H9 (cell line): ENCODE measurements around the gene DSCAM. TPM values are rescaled to one million over a fixed set of nuclear protein-coding genes. Genes with fewer than 3 reads are reported as not detected.

ENCODE experiments used
- DNase-seq: peaks from one replicate; pipeline ENCODE4 v3.0.0-alpha.2; 2017
- H2AFZ ChIP-seq: one replicate; pipeline ENCODE4 v1.6.1; 2013; ENCODE audit warnings: mild to moderate bottlenecking, low read length, control low read depth, moderate library complexity
- H2AK5ac ChIP-seq: 2 replicates; pipeline ENCODE4 v1.6.1; 2013; ENCODE audit warnings: low read length, control low read depth, mixed read lengths; ENCODE audit not compliant: insufficient read length
- H2BK120ac ChIP-seq: one replicate; pipeline ENCODE4 v1.6.1; 2013; ENCODE audit warnings: low read depth, mild to moderate bottlenecking, low read length, control low read depth, inconsistent platforms; ENCODE audit not compliant: poor library complexity, severe bottlenecking
- H2BK12ac ChIP-seq: 2 replicates; pipeline ENCODE4 v1.6.1; 2013; ENCODE audit warnings: low read length, control low read depth, mixed read lengths, low read depth; ENCODE audit not compliant: insufficient read length
- H2BK15ac ChIP-seq: 2 replicates; pipeline ENCODE4 v1.6.1; 2013; ENCODE audit warnings: low read depth, low read length, control low read depth
- H2BK20ac ChIP-seq: one replicate; pipeline ENCODE4 v1.6.1; 2013; ENCODE audit warnings: low read depth, mild to moderate bottlenecking, low read length, control low read depth, inconsistent platforms; ENCODE audit not compliant: poor library complexity, severe bottlenecking
- H2BK5ac ChIP-seq: 2 replicates; pipeline ENCODE4 v1.6.1; 2013; ENCODE audit warnings: low read length, control low read depth, mixed read lengths; ENCODE audit not compliant: insufficient read length
- H3K14ac ChIP-seq: 2 replicates; pipeline ENCODE4 v1.6.1; 2013; ENCODE audit warnings: low read length, control low read depth; ENCODE audit not compliant: insufficient read depth
- H3K18ac ChIP-seq: 2 replicates; pipeline ENCODE4 v1.6.1; 2013; ENCODE audit warnings: low read depth, mild to moderate bottlenecking, mixed read lengths, low read length, control low read depth; ENCODE audit not compliant: insufficient read length
- H3K23ac ChIP-seq: 2 replicates; pipeline ENCODE4 v1.6.1; 2013; ENCODE audit warnings: low read length, control low read depth, mixed read lengths, low read depth; ENCODE audit not compliant: insufficient read length
- H3K23me2 ChIP-seq: 2 replicates; pipeline ENCODE4 v1.6.1; 2013; ENCODE audit warnings: low read depth, mild to moderate bottlenecking, mixed read lengths, low read length, control low read depth; ENCODE audit not compliant: insufficient read length, poor library complexity, severe bottlenecking
- H3K27ac ChIP-seq: 2 replicates; pipeline ENCODE4 v1.5.1; 2013; ENCODE audit warnings: low read length, control low read depth, mixed read lengths, low read depth; ENCODE audit not compliant: insufficient read length
- H3K27me3 ChIP-seq: 2 replicates; pipeline ENCODE4 v1.6.1; 2013; ENCODE audit warnings: low read length, control low read depth, inconsistent platforms; ENCODE audit not compliant: insufficient read depth
- H3K4ac ChIP-seq: 2 replicates; pipeline ENCODE4 v1.6.1; 2013; ENCODE audit warnings: low read depth, mild to moderate bottlenecking, control low read depth, inconsistent platforms, low read length, moderate library complexity
- H3K4me1 ChIP-seq: 2 replicates; pipeline ENCODE4 v1.6.1; 2013; ENCODE audit warnings: low read length, control low read depth, inconsistent platforms; ENCODE audit not compliant: insufficient read depth
- H3K4me2 ChIP-seq: 2 replicates; pipeline ENCODE4 v1.6.1; 2013; ENCODE audit warnings: low read length, control low read depth, mixed read lengths; ENCODE audit not compliant: insufficient read length, insufficient read depth
- H3K56ac ChIP-seq: 2 replicates; pipeline ENCODE4 v1.6.1; 2013; ENCODE audit warnings: low read depth, mild to moderate bottlenecking, mixed read lengths, low read length, control low read depth; ENCODE audit not compliant: insufficient read length
- H3K79me1 ChIP-seq: 2 replicates; pipeline ENCODE4 v1.6.1; 2013; ENCODE audit warnings: low read depth, mild to moderate bottlenecking, moderate library complexity, low read length, control low read depth, inconsistent platforms; ENCODE audit not compliant: insufficient read depth, poor library complexity, severe bottlenecking
- H3K79me2 ChIP-seq: 2 replicates; pipeline ENCODE4 v1.6.1; 2013; ENCODE audit warnings: low read length, control low read depth, inconsistent platforms; ENCODE audit not compliant: insufficient read depth
- H3K9ac ChIP-seq: 2 replicates; pipeline ENCODE4 v1.6.1; 2013; ENCODE audit warnings: low read length, control low read depth, mixed read lengths; ENCODE audit not compliant: insufficient read length; ENCODE audit errors: extremely low read depth
- H3K9me3 ChIP-seq: one replicate; pipeline ENCODE4 v1.6.1; 2013; ENCODE audit warnings: low read depth, low read length, inconsistent platforms; ENCODE audit not compliant: control insufficient read depth
- H3T11ph ChIP-seq: one replicate; pipeline ENCODE4 v1.6.1; 2013; ENCODE audit warnings: mild to moderate bottlenecking, low read length, control low read depth, inconsistent platforms
- H4K20me1 ChIP-seq: one replicate; pipeline ENCODE4 v1.6.1; 2013; ENCODE audit not compliant: control insufficient read depth, insufficient read length, insufficient read depth
- H4K5ac ChIP-seq: 2 replicates; pipeline ENCODE4 v1.6.1; 2013; ENCODE audit warnings: low read depth, mild to moderate bottlenecking, mixed read lengths, low read length, control low read depth; ENCODE audit not compliant: insufficient read length
- H4K8ac ChIP-seq: replicated peaks from 2 replicates; pipeline ENCODE4 v1.6.1; 2013; ENCODE audit warnings: low read length, control low read depth, mixed read lengths, low read depth; ENCODE audit not compliant: insufficient read length
- H4K91ac ChIP-seq: 2 replicates; pipeline ENCODE4 v1.6.1; 2013; ENCODE audit warnings: low read depth, mild to moderate bottlenecking, moderate library complexity, mixed read lengths, low read length, control low read depth; ENCODE audit not compliant: insufficient read length
- H3K27ac Mint-ChIP-seq, 3 experiments: 2 replicates in 2 of 3; 3 replicates in 1 of 3; pipeline ENCODE4 v1.8.0; 2020 to 2021; ENCODE audit warnings: mixed read lengths in 3 of 3, mild to moderate bottlenecking in 1 of 3, moderate library complexity in 1 of 3
- H3K27me3 Mint-ChIP-seq: 2 replicates; pipeline ENCODE4 v1.8.0; 2021; ENCODE audit warnings: low read depth, mild to moderate bottlenecking, moderate library complexity, mixed read lengths
- H3K36me3 Mint-ChIP-seq, 3 experiments: 2 replicates in 2 of 3; 3 replicates in 1 of 3; pipeline ENCODE4 v1.8.0; 2020 to 2021; ENCODE audit warnings: low read depth in 3 of 3, mixed read lengths in 3 of 3; ENCODE audit not compliant: insufficient read depth in 1 of 3
- H3K4me1 Mint-ChIP-seq, 2 experiments: 2 replicates each; pipeline ENCODE4 v1.8.0; 2020; ENCODE audit warnings: mixed read lengths in 2 of 2
- H3K4me3 Mint-ChIP-seq, 2 experiments: 2 replicates in 1 of 2; 3 replicates in 1 of 2; pipeline ENCODE4 v1.8.0; 2020 to 2021; ENCODE audit warnings: mild to moderate bottlenecking in 2 of 2, mixed read lengths in 2 of 2, moderate library complexity in 1 of 2
- H3K9me3 Mint-ChIP-seq, 2 experiments: 2 replicates in 1 of 2; 3 replicates in 1 of 2; pipeline ENCODE4 v1.8.0; 2020; ENCODE audit warnings: mild to moderate bottlenecking in 2 of 2, mixed read lengths in 2 of 2, moderate library complexity in 1 of 2
- CTCF ChIP-seq: fragments of 200-600 bp; sonication (generic); conservative IDR thresholded peaks from 3 replicates; pipeline ENCODE4 v1.8.0; 2021; ENCODE audit warnings: antibody characterized with exemption, mild to moderate bottlenecking
- WGBS: extraction: QIAGEN DNeasy Blood & Tissue Kit; methylation state at CpG from one replicate; pipeline ENCODE4 v1.1.7; 2013; ENCODE audit warnings: missing lambda C conversion rate, low lambda C conversion rate, mixed read lengths; ENCODE audit not compliant: insufficient read length; ENCODE audit errors: extremely low coverage; 5-methylcytosine and 5-hydroxymethylcytosine counted together
- total RNA-seq: library from RNA; stranded (reverse); gene quantifications from 2 replicates; pipeline ENCODE4 v1.2.1, GENCODE V29; 2021

Gene DSCAM
- total RNA-seq, 1 experiment from 2014 or later = 0.17 TPM

- Histone ChIP-seq H3K4ac (no peak overlapping the region), H2BK15ac (no peak overlapping the region), H4K91ac (no peak overlapping the region), H2BK5ac (no peak overlapping the region), H3K18ac (no peak overlapping the region), H2BK120ac (no peak overlapping the region), H2AFZ (no peak overlapping the region), H3K56ac (no peak overlapping the region), H3K23me2 (no peaks in the 10 kb centered on the region), H3K4me2 (no peak overlapping the region), H2BK20ac (no peak overlapping the region), H3K27me3 (no peaks in the 10 kb centered on the region), H3K79me2 (no peaks in the 10 kb centered on the region), H2BK12ac (no peak overlapping the region), H3K9ac (no peak overlapping the region), H4K8ac (no peak overlapping the region), H3K79me1 (no peaks in the 10 kb centered on the region), H4K20me1 (no peaks in the 10 kb centered on the region), H3K9me3 (no peaks in the 10 kb centered on the region), H2AK5ac (no peak overlapping the region), H3K4me1 (no peaks in the 10 kb centered on the region), H3K23ac (no peak overlapping the region), H3T11ph (no peak overlapping the region), H3K27ac (no peak overlapping the region), H4K5ac (no peak overlapping the region), H3K14ac (no peak overlapping the region)
- H3K9me3 Mint-ChIP-seq = no peaks in the 10 kb centered on the region
- peaks cover 5% of the 10 kb centered on the region; the same call in 1 of the 2 replicates for H3K27me3 Mint-ChIP-seq
- H3K4me3 Mint-ChIP-seq = no peak overlapping the region
- no peaks in the 10 kb centered on the region for H3K36me3 Mint-ChIP-seq
- H3K27ac Mint-ChIP-seq = no peak overlapping the region
- no peak for TF ChIP-seq CTCF
- DNase-seq = no peak
- peaks cover 0 to 2% of the 10 kb centered on the region in 2 experiments; a peak in 3 of 4 replicates for H3K4me1 Mint-ChIP-seq
- WGBS = no CpG with 5 or more reads among the region's 3 CpGs
These were observed 780.7 kb downstream of the DSCAM start for GRCh38 chr21:40066221-40066620.
